Right hindlimb (tissue), 1 donor: ENCODE measurements around the gene R3HDM4.

Experiments used
- DNase-seq: peaks from one replicate; pipeline ENCODE4 v3.0.0-alpha.2; 2018

Gene R3HDM4

DNA sequence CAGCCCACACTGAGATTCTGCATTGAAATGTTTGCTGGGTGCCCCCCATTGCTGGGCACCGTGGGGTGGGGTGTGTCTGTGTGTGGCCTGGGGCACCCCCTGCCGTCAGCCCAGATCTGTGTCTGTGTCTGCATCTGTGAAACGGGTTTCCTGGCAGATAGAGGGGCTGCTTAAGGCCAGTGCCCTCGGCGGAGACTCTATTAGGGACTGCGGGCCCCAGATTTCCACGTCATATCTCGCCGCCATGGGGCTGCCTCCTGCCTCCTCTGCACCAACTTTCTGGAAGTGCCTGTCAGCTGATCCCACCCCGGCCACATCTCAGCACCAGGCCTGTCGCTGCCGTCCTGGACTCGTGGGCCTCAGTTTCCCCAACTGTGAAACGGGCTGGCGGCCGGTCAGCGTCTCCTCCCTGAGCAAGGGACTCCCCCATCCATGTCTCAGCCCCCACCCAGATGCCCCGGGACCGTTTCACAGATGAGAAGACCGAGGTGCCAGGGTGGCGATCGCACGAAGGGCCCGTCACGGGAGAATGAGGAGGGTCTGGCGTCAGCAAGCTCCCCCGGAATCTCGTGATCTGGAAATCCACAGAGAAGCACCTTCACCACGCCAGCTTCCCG is 34.2 kb upstream of the R3HDM4 start:
- peak; percentile 14 for DNase-seq

DNA sequence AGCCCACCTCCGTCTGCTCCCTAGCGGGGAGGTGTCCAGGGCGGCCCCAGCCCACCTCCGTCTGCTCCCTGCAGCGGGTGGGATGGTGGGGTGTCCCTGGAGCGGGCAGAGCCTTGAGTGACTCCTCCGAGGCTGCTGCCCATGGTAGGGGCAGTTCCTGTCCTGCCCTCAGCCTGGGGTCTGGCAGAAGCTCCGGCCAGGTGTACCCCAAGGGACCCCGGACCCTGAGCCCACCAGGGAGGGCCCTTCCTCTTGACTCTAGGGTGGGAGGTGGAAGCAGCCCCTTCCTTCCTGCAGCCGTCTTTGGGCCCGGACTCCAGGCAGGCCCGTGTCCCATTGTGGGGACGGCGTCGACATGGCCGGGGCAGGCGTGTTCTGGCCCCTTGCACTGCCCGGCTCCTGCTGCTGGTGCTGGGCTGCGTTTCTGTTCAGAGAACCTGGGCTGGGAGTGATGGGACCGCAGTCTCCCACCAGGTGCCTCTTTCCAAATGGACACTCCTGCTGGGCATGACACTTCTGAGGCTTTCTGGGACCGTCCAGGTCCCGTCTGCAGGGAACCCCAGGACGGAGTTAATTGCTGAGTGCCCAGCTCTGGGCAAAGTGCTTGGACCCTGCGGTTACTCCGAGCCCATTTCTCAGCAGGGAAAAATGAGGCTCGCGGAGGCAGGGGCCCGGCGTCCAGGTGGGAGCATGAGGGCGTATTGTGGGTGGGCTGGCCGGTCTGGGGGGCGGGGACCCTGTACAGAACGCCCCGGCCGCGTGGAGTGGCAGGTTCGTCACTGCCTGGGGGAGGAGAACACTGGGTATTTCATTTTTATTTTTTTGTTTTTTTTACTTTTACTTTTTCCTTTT is 32.6 kb upstream of the R3HDM4 start:
- DNase-seq, result peak; percentile 16

DNA sequence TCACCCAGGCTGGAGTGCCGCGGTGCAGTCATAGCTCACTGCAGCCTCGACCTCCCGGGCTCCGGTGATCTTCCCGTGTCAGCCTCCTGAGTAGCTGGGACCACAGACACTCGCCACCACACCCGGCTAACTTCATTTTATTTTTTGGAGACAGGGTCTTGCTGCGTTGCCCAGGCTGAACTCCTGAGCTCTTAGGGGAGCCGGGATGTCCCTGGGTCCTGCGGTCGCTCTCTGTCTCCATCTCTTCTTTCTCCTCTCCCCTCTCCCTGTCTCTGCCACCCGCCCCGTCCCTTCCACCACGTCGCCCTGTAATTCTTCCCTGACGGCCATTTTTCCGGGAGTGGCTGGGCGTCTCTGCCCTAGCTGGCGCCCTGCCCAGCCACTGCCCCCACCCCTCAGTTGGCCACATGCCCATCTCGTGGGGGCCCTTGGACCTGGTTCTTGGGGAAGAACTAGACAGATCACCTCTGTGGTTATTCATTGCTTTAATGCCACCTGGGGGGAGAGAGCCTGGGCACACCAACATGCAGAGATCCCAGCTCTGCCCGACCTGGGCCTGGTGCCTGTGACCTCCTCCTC is 31.7 kb upstream of the R3HDM4 start:
- peak; percentile 28 for DNase-seq

DNA sequence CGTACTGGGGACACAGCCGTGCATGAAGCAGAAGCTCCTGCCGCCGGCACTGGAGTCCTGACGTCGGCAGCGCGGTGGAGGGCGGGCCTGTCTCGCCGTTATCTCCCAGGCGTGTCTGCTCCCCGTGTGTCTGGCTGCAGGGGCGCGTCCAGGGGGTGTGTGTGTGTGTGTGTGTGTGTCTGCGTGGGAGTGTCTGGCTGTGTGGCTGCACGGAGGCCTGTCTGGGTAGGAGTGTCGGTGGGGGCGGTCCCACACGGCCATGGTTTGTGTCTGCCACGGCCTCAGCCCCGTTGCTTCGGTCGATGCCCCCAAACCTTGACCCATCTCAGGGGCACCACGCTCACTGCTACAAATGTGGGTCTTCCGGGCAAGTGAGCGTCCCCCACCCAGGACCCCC is 31.1 kb upstream of the R3HDM4 start:
- peak; percentile 27 for DNase-seq

DNA sequence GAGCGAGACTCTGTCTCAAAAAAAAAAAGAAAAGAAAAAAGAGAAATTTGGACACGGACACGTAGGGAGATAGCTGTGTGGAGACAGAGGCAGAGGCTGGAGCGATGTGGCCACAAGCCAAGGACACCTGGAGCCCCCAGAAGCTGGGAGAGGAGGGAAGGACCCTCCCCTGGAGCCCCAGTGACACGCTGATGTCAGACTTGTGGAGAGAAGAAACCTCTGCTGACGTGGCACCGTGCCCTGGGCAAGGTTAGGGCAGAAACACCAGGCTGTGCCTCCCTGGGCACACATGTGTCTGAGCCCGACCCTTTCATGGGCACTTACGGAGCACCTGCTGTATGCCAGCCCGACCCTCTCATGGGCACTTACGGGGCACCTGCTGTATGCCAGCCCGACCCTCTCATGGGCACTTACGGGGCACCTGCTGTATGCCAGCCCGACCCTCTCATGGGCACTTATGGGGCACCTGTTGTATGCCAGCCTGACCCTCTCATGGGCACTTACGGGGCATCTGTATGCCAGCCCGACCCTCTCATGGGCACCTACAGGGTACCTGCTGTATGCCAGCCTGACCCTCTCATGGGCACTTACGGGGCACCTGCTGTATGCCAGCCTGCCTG is 30.6 kb upstream of the R3HDM4 start:
- DNase-seq, result no peak

DNA sequence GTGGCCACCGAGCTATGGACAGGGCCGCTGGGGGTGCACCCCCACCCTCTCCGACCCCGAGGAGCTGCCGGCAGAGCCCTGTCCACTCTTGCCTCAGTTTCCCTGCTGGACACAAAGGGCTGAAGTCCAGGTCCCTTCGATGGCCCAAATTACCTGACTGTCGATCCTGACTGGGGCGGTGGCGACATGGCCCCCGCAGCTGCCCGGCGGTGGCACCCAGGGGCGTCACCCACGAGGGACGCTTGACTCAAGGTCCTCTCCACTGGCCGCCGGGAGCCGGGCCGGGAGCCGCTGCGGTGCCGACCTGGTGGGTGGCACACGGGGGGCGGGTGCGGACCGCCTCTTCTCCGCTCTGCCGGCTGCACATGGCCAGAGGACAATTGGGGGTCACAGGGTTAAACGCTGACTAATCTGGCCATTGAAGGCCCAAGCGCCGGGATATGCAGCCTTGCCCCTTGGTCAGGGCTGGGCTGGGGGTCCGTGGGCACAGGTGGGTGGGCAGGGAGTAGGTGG is 29.2 kb upstream of the R3HDM4 start:
- no peak for DNase-seq

DNA sequence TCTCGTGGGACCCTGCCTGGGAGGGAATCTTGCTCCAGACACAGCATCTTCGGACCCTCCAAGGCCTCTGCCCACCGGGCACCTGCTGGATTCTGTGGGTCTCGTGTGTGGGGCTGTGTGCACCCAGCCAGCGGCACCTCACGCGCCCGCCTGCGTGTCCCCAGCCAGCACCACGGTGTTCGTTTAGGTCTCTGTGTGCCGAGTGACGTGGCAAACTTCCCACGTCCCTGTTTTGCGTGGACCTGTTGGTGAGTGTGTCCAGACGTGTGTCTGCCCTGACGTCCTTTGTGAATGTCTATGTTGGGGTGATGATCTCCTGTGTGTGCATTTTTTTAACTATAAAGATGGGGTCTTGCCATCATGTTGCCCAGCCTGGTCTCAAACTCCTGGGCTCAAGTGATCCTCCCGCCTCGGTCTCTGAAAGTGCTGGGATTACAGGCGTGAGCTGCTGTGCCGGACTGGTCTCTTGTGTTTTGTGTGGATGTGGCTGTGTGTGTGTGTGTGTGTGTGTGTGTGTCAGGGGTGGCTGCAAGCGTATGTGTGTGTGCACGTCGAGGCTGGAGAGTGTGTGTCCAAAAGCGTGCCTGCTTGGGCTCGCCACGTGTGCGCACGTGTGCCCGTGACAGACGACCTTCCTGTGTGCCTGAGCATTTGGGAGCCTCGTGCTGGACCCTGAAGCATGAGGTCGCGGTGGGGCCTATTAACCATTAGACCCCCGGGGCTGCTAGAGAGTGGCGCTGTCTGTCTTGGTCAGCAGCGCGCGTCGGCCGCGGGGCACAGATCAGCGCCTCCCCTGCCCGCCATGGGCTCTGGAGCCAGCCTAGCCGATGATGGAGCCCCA is 28.5 kb upstream of the R3HDM4 start:
- DNase-seq, result no peak

DNA sequence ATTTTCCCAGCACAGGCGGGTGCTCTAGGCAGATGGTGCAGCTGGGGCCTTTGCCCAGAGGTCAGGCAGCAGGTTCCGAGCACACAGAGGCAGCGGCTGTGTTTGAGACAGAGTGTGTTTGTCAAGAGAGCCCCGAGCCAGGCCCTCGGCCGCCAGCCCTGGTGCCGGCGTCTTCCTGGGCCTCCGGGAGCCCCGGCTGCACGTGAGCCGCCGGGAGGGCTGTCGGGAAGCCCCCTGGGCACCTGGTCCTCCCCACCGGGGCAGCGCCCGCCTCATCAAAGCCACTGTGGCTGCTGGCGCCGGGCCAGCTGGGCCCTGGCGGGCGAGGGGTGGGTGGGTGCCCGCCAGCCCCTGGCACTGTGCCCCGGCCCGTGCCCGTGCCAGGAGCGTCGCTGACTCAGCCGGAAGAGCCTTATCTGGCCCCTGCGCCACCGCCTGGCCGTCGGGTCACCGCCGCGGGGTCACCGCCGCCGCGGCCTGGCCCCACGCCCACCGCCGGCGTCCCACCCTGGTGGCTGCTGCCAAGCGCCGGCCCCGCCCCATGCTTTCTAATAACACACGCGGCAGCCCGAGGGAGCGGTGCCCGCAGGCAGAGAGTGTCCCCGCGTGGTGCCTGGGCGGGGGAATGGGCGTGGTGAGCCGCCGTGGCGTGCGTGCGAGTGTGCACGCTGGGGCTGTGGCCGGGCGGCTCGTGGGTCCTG is 27.7 kb upstream of the R3HDM4 start:
- peak; percentile 36 for DNase-seq

DNA sequence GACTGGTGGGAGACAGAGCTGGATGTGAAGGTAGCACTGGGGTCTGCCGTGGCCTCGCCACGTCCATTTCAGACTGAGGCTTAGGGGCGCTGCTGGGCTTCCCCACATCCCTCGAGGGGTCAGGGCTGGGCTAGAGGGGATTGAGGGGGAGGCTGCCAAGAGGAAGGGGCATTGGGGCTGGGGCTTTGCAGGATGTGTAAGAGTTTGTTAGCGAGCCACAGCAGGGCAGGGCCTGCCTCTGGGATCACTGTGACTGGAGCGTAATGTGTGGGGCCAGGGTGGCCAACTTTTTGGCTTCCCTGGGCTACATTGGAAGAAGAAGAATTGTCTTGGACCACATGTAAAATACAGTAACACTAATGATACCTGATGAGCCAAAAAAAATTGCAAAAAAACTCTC is 26.9 kb upstream of the R3HDM4 start:
- DNase-seq, result peak; percentile 16

DNA sequence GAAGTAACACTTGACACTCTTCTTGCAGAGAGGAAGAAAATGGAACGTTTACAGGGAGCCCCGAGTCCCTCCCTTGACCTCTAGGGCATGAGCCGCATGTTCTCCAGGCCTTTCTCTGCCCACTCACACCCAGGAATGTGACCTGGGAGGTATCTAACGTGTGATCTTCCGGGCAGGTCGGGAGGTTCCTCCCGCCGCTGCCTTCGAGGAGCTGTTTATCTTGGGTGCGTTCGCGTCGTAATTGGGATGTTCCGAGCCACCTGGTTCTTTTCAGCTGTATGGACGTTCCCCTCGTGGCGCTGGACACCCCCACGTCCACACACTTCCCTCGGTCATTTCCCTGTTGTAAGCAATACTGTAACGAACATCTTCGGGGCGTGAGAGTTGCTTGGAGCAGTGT is 26.4 kb upstream of the R3HDM4 start:
- no peak for DNase-seq

DNA sequence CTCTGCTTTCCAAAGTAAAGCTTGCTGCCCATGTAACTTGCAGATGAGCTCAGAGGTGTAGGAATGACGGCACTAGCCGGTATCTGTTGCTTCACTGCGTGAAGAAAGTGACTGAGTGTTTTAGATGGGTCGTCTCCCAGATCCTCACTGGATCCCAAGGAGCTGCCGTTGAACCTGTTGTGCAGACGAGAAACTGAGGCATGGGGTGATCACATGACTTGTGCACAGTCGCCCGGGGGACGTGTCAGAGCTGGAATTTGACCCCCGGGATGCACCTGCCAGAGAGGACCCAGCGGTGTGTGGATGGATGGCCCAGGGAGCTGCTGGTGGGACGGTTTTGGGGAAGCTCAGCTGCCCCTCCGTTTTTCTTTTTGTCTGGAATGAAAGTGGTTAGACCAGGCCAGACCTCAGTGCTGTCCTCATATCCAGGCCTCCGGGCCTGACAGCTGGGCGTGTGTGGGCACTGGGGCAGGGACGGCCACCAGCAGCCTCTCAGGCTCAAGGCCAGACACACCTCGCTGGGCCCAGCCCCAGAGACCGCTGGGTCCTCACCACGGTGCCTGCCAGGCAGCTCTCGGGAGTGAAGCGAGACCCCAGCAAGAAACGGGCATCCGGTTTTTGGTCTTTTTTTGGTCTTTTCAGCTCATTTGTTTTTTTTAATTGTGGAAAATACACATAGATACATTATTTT is 25.4 kb upstream of the R3HDM4 start:
- no peak for DNase-seq

DNA sequence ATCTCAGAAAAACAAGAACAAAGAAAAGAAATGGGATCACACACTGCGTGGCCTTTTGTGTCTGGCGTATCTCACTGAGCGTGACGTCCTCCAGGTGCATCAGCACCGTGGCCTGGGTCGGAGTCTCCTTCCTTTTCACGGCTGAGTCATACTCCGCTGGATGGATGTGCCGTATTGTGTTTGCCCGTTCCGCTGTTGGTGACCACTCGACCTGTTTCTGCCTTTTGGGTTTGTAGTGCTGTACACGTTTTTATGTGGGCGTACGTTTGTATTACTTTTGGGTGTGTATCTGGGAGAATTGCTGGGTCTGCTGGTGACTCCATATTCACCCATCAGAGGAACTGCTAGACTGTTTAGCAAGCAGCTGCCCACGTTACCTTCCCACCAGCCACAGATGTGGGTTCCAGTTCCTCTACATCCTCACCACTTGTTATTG is 24.3 kb upstream of the R3HDM4 start:
- DNase-seq, result no peak

DNA sequence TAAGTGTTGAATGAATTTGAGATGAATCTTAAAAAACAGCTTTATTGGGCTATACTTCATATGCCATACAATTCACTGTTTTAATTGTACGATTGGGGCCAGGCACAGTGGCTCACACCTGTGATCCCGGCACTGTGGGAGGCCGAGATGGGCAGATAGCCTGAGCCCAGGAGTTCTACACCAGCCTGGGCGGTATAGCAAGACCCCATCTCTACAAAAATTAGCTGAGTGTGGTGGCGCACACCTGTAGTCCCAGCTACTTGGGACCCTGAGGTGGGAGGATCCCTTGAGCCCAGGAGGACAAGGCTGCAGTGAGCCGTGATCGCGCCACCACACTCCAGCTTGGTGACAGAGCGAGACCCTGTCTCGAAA is 23.1 kb upstream of the R3HDM4 start:
- no peak for DNase-seq

DNA sequence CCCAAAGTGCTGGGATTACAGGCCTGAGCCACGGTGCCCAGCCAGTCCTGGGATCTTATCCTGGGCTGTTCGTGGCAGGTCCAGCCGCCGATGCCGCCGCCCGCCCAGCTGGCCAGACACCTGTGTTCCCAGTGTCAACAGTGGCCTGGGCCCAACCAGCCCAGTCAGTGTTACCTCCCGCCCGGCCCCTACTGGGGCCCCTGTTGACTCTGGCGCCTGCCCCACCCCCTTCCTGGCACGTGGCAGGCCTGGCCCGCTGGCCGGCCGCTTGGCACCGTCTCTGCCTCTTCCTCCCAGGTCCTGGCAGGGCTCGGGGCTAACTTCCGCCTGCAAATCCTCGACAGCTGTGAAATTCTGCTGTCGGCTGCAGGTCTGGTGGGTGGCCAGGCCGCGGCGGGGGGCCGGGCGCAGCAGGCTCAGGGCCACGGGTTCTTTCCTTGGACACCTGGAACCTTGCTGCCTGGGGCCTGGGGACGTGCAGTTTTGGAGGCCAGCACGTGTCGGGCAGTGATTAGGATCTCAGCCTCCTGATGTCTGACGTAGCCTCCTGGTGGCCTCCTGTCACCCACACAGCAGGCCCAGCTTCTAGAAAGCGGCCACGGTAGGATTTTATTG is 22.0 kb upstream of the R3HDM4 start:
- peak; percentile 92 for DNase-seq

DNA sequence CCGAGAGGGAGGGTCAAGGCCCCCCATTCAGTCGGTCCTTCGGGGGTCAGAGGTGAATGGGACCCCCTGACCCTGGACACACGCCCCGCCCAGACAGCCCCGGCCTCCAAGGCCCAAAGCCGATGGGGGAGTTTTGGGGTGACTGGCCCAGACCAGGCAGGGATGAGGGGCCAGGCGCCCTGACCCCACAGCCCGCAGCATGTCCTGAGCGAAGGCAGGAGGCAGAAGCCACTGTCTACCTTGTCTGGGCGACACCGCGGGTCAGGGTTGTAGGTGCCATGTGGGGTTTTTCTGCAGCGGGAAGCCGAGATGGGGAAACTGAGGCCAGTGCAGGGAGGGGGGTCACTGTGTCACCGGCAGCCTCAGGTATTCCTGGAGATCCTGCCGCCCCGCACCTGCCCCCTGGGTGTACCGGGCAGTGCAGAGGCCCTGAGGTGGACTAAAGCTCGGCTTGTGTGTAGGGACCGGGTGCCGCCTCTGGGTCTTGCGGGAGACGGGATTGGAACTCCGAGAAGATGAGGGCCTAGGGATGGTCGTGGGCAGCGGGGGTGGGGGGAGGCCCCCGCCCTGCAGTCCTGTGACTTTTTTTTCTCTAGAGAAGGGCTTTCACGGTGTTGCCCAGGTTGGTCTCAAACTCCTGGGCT is 21.3 kb upstream of the R3HDM4 start:
- peak; percentile 32 for DNase-seq

DNA sequence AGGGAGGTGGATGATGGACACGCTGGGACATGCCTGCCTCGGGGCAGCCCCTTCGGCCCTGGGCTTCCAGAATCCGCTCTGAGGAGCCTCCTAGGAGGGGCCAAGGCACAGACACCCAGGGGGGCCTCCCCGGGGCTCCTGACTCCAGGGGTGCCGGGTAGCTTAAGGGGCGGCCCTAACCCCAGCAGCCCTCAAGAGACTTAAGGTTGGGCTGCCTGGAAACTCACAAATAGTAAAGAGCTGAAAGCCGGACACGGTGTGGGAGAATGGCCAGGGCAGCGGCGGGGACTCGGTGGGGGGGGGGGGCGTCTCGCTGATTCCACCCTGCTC is 20.5 kb upstream of the R3HDM4 start:
- DNase-seq, result no peak

DNA sequence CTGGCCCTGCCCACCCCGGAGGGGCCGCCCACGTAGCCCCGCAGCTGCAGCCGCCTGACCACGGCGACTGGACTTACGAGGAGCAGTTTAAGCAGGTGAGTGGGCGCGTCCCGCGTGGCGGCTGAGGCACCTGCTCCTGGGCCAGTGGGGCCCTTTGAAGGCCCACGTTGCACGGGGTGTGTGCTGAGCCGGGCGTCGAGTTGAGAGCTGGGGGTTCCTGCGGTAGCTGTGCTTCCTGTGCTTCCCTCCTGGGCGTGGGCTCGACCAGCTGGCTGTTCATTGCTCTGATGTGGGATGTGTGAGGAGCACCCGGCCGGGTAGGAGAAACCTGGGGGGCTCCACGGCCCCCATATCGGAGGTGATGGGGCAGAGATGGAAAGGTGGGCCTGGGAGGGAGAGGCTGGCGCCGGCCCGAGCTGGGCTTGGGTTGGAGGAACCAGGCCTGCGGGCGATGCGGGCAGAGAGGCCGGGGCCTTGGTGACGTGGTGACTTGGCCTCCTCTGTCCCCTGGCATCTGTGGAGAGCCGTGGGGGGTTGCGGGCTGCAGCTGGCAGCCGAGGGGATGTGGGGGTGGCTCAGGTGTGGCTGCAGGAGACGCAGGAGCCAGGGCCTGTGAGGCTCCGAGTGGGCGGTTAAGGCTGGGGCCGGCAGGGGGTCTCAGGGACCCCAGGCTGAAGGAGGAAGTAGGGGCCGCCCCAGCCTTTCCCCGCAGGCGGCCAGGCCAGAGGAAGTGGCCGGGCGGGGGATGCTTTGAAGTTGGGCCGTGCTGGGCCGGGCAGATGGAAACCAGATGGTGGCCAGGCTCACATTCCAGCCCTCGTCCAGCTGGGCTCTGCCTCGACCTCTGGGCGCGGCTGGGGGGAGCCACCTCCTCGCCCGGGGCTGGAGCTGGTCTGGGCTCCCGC is 19.9 kb upstream of the R3HDM4 start:
- DNase-seq, result peak; percentile 88

DNA sequence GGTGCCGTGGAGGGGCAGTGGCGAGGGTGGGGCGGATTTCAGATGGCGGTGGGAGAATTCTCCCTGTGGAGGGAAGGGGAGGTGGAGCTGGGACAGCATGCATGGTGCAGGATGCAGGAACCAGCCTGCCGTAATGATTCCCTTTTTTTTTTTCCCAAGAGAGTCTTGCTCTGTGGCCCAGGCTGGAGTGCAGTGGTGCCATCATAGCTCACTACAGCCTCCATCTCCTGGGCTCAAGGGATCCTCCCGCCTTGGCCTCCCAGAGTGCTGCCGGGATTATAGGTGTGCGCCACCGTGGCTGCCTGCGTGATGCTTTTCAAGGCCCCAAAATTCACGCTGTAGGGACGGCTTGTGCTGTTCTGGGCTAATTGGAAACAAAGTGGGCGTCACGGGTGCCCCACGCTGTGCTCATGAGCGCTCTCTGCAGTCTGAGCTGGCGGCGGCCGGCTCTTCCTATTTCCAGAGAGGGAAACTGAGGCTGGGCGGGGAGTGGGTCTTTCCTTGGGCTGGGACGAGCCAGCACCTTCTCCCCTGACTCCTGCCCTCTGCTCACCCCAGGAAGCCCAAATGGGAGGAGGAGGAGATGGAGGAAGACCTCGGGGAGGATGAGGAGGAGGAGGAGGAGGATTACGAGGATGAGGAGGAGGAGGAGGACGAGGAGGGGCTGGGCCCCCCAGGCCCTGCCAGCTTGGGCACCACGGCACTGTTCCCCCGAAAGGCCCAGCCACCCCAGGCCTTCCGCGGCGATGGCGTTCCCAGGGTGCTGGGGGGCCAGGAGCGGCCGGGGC is 19.0 kb upstream of the R3HDM4 start:
- DNase-seq, result no peak

DNA sequence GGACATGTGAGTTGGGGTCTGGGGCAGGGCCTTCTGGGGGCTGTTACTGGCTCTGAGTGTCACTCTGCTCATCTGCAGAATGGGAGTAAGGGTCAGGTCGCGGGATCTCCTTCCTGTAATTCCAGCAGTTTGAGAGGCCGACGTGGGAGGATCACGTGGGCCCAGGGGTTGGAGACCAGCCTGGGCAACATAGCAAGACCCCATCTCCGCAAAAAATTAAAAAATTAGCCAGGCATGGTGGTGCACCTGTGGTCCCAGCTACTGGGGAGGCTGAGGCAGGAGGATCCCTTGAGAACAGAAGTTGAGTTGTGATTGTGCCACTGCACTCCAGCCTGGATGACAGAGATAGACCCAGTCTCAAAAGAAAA is 16.9 kb upstream of the R3HDM4 start:
- DNase-seq, result no peak
